Measurements from ENCODE around the gene GIPC1. TPM values are rescaled to one million over a fixed set of nuclear protein-coding genes. Genes with fewer than 3 reads are reported as not detected.
"Not testable (repeated sequence)": the region's sequence is repeated elsewhere in the genome, so short reads cannot be mapped to it uniquely, and the experiment has no call there.

GIPC1 gene
- total and polyA plus RNA-seq, 8 donors = 43.7 to 154 (median 64.9) TPM

- peak in 2 of 4 donors; percentile 34 to 58 for DNase-seq
- Histone ChIP-seq H3K4me1 (peaks cover 4 to 65% of the 10 kb centered on the region in 2 donors), H3K36me3 (no peaks in the 10 kb centered on the region), H3K27me3 (no peaks in the 10 kb centered on the region), H3K27ac (peak overlapping the region; percentile 78 to 80), H3K4me3 (no peak overlapping the region), H3K9me3 (no peaks in the 10 kb centered on the region)
- no peak for TF ChIP-seq CTCF (IDR thresholded peaks at IDR 0.05)
- intact Hi-C loops (cut with DNase I) = no loop called here
- peak; percentile 42 for ATAC-seq
Observed at GRCh38 chr19:14507704-14508542, 12.0 kb upstream of the GIPC1 start.

- peak; percentile 58 to 78 for TF ChIP-seq CTCF (IDR thresholded peaks at IDR 0.05)
- H3K27me3 ChIP-seq = no peaks in the 10 kb centered on the region
- no peak overlapping the region for H3K4me3 ChIP-seq
- H3K36me3 ChIP-seq = no peaks in the 10 kb centered on the region
- ATAC-seq = peak; percentile 71
- intact Hi-C loops (cut with DNase I) = no loop called here
- DNase-seq = peak in 3 of 4 donors; percentile 51 to 95 (median 69)
- no peaks in the 10 kb centered on the region for H3K9me3 ChIP-seq
- peaks cover 4 to 62% of the 10 kb centered on the region in 2 donors for H3K4me1 ChIP-seq
- peak overlapping the region; percentile 78 to 80 for H3K27ac ChIP-seq
Observed at GRCh38 chr19:14505488-14506239, 9.7 kb upstream of the GIPC1 start.

- H3K9me3 ChIP-seq; H3K27ac ChIP-seq; intact Hi-C loops (cut with DNase I); ATAC-seq; DNase-seq; H3K27me3 ChIP-seq; H3K36me3 ChIP-seq; H3K4me3 ChIP-seq: not testable (repeated sequence)
- peaks cover 4 to 51% of the 10 kb centered on the region in 2 donors for H3K4me1 ChIP-seq
Observed at GRCh38 chr19:14504575-14504974, 8.6 kb upstream of the GIPC1 start.

- Histone ChIP-seq H3K9me3 (no peaks in the 10 kb centered on the region), H3K4me1 (peaks cover 4 to 39% of the 10 kb centered on the region in 2 donors), H3K27me3 (no peaks in the 10 kb centered on the region), H3K4me3 (no peak overlapping the region), H3K27ac (peak overlapping the region in 1 of 2 donors; percentile 3), H3K36me3 (no peaks in the 10 kb centered on the region)
- intact Hi-C loops (cut with DNase I) = no loop called here
- no peak for TF ChIP-seq CTCF (IDR thresholded peaks at IDR 0.05)
- DNase-seq = no peak
- ATAC-seq = no peak
Observed at GRCh38 chr19:14503285-14503684, 7.4 kb upstream of the GIPC1 start.

GRCh38 chr19:14502334-14503092 lies 6.6 kb upstream of the GIPC1 start:
- Histone ChIP-seq H3K27me3 (no peaks in the 10 kb centered on the region), H3K27ac (peak overlapping the region in 1 of 2 donors; percentile 3), H3K9me3 (no peaks in the 10 kb centered on the region), H3K4me1 (peaks cover 8 to 39% of the 10 kb centered on the region in 2 donors), H3K36me3 (no peaks in the 10 kb centered on the region), H3K4me3 (no peak overlapping the region)
- DNase-seq = no peak
- ATAC-seq = peak; percentile 6
- no peak for TF ChIP-seq CTCF (IDR thresholded peaks at IDR 0.05)
- intact Hi-C loops (cut with DNase I) = no loop called here

Measured in left lung (tissue), 10 donors.